A549 (cell line): Measurements from ENCODE around the gene LMAN2L. TPM values are rescaled to one million over a fixed set of nuclear protein-coding genes. Genes with fewer than 3 reads are reported as not detected.

Experiments
- ATAC-seq, 2 experiments: fragments of 200-7000 bp in 1 of 2; fragments of >200 bp in 1 of 2; cut with Nextera tagmentation in 1 of 2; cut with Tn5 transposase in 1 of 2; 3 replicates each; pipeline versions ENCODE4 v1.8.0 to v1.9.1; 2018 to 2020; ENCODE audit warnings: mild to moderate bottlenecking in 1 of 2, moderate library complexity in 1 of 2
- CTCF ChIA-PET: fragments of 300-600 bp; sonication (Branson Sonifier 250); formaldehyde crosslinking; extraction: SDS; loops from one replicate; lab custom pipeline; 2021; ENCODE audit warnings: antibody characterized with exemption, inconsistent platforms; lab: Yijun Ruan, JAX
- POLR2A ChIA-PET: fragments of 350-600 bp; formaldehyde crosslinking; extraction: SDS; loops from one replicate; lab custom pipeline; 2021; ENCODE audit warnings: antibody characterized with exemption, inconsistent platforms; lab: Yijun Ruan, JAX
- DNase-seq, 2 experiments: peaks; one replicate each; pipeline versions ENCODE4 v3.0.0 to v3.0.0-alpha.2; 2011 to 2016; ENCODE audit warnings: low read depth in 1 of 2, low spot score in 1 of 2
- FAIRE-seq: peaks from 2 replicates; lab custom pipeline; 2011; peaks lifted over from hg19 to GRCh38; lab: Jason Lieb, UNC
- H3K27ac ChIP-seq, 2 experiments: fragments of >200 bp; sonication (Bioruptor Twin); formaldehyde crosslinking; 3 replicates each; pipeline ENCODE4 v1.5.1; 2016 to 2017
- H3K4me1 ChIP-seq: fragments of >200 bp; sonication (Bioruptor Twin); formaldehyde crosslinking; 3 replicates; pipeline ENCODE4 v1.6.1; 2016
- H3K4me2 ChIP-seq: fragments of >200 bp; sonication (Bioruptor Twin); formaldehyde crosslinking; 3 replicates; pipeline ENCODE4 v1.6.1; 2016
- H3K4me3 ChIP-seq: fragments of >200 bp; sonication (Bioruptor Twin); formaldehyde crosslinking; 3 replicates; pipeline ENCODE4 v1.5.1; 2016
- H3K9me3 ChIP-seq: fragments of >200 bp; sonication (Bioruptor Twin); formaldehyde crosslinking; 3 replicates; pipeline ENCODE4 v1.6.1; 2016
- BHLHE40 ChIP-seq: IDR thresholded peaks from 2 replicates; pipeline ENCODE4 v1.6.1; 2012; ENCODE audit warnings: low read depth, low read length, inconsistent platforms
- CBX8 ChIP-seq: fragments of 200-600 bp; sonication (generic); IDR thresholded peaks from 2 replicates; pipeline ENCODE4 v1.6.1; 2016
- CHD4 ChIP-seq: fragments of 200-600 bp; sonication (generic); IDR thresholded peaks from 2 replicates; pipeline ENCODE4 v1.6.1; 2016; ENCODE audit warnings: antibody characterized with exemption, mild to moderate bottlenecking, borderline replicate concordance
- ESRRA ChIP-seq: fragments of 150-350 bp; IDR thresholded peaks from 2 replicates; pipeline ENCODE4 v1.6.1; 2014; ENCODE audit warnings: mild to moderate bottlenecking, low read length, borderline replicate concordance
- FOSB ChIP-seq: fragments of 250-450 bp; sonication (Bioruptor Pico); IDR thresholded peaks from 2 replicates; pipeline ENCODE4 v1.5.0; 2020; ENCODE audit warnings: mild to moderate bottlenecking, moderate library complexity
- FOSL2 ChIP-seq, 2 experiments: fragments of 450-650 bp in 1 of 2; fragments of >200 bp in 1 of 2; sonication (Bioruptor Twin) in 1 of 2; formaldehyde crosslinking; IDR thresholded peaks; 2 replicates each; pipeline versions ENCODE4 v1.5.0 to v1.6.1; 2016 to 2020; ENCODE audit warnings: mild to moderate bottlenecking in 1 of 2, moderate library complexity in 1 of 2
- FOXS1 ChIP-seq: fragments of 250-450 bp; sonication (Bioruptor Pico); IDR thresholded peaks from 2 replicates; pipeline ENCODE4 v1.5.0; 2020; ENCODE audit warnings: mild to moderate bottlenecking, moderate library complexity
- HOXB5 ChIP-seq: fragments of 250-450 bp; sonication (Bioruptor Pico); IDR thresholded peaks from 2 replicates; pipeline ENCODE4 v1.5.0; 2020; ENCODE audit warnings: mild to moderate bottlenecking, moderate library complexity
- KDM5A ChIP-seq: fragments of 200-600 bp; sonication (generic); IDR thresholded peaks from 2 replicates; pipeline ENCODE4 v1.6.1; 2016; ENCODE audit warnings: antibody characterized with exemption, mild to moderate bottlenecking
- MAFK ChIP-seq: fragments of 450-650 bp; IDR thresholded peaks from 2 replicates; pipeline ENCODE4 v1.6.1; 2014; ENCODE audit not compliant: partially characterized antibody
- NPAS2 ChIP-seq: fragments of 250-450 bp; sonication (Bioruptor Pico); IDR thresholded peaks from 2 replicates; pipeline ENCODE4 v1.8.0; 2022; ENCODE audit warnings: mild to moderate bottlenecking, moderate library complexity, borderline replicate concordance
- PHF8 ChIP-seq: fragments of 200-600 bp; sonication (generic); IDR thresholded peaks from 2 replicates; pipeline ENCODE4 v1.6.1; 2016; ENCODE audit warnings: low read depth, mild to moderate bottlenecking, antibody characterized with exemption, moderate library complexity, borderline replicate concordance
- RARB ChIP-seq: fragments of 250-450 bp; sonication (Bioruptor Pico); IDR thresholded peaks from 2 replicates; pipeline ENCODE4 v1.8.0; 2021; ENCODE audit warnings: mild to moderate bottlenecking, moderate library complexity
- SREBF2 ChIP-seq: fragments of 450-650 bp; IDR thresholded peaks from 2 replicates; pipeline ENCODE4 v1.6.1; 2014; ENCODE audit warnings: mild to moderate bottlenecking, moderate library complexity
- ZC3H11A ChIP-seq: fragments of 450-650 bp; IDR thresholded peaks from 2 replicates; pipeline ENCODE4 v1.6.1; 2014; ENCODE audit warnings: antibody characterized with exemption, mild to moderate bottlenecking
- ZNF302 ChIP-seq: fragments of 250-450 bp; sonication (Bioruptor Pico); IDR thresholded peaks from 2 replicates; pipeline ENCODE4 v1.9.0; 2021; ENCODE audit warnings: inconsistent platforms, mild to moderate bottlenecking, moderate library complexity
- WGBS: methylation state at CpG from one replicate; pipeline ENCODE4 v1.1.6; 2017; ENCODE audit errors: missing lambda C conversion rate; 5-methylcytosine and 5-hydroxymethylcytosine counted together
- polyA plus RNA-seq, 4 experiments: library from polyadenylated mRNA; depleted of rRNA in 3 of 4; stranded (reverse); fragments of >200 nt; fragmentation: RNase III in 1 of 4; extraction: RNeasy Plus Mini Kit Qiagen cat#74134 plus additional on column Dnase treatment in 1 of 4; gene quantifications; 2 replicates in 3 of 4; 3 replicates in 1 of 4; pipeline ENCODE4 v1.2.3, GENCODE V29; 2011 to 2017
- TF ChIP-seq, protein P1 (sequence below): fragments of 250-450 bp; sonication (Bioruptor Pico); IDR thresholded peaks from 2 replicates; pipeline ENCODE4 v1.5.0; 2020; ENCODE audit warnings: low read depth, mild to moderate bottlenecking, moderate library complexity
- TF ChIP-seq, protein P2 (sequence below): fragments of >200 bp; sonication (Bioruptor Twin); formaldehyde crosslinking; IDR thresholded peaks from 3 replicates; pipeline ENCODE4 v1.6.1; 2016
- TF ChIP-seq, protein P3 (sequence below): fragments of 150-350 bp; IDR thresholded peaks from 2 replicates; pipeline ENCODE4 v1.6.1; 2014; ENCODE audit warnings: low read depth, mild to moderate bottlenecking, low read length
- TF ChIP-seq, protein P4 (sequence below): IDR thresholded peaks from 2 replicates; pipeline ENCODE4 v1.6.1; 2012; ENCODE audit warnings: low read depth, borderline replicate concordance
- TF ChIP-seq, protein P5 (sequence below): fragments of 450-650 bp; IDR thresholded peaks from 2 replicates; pipeline ENCODE4 v1.6.1; 2014; ENCODE audit warnings: antibody characterized with exemption
- TF ChIP-seq, protein P6 (sequence below): fragments of >200 bp; sonication (Bioruptor Twin); formaldehyde crosslinking; IDR thresholded peaks from 2 replicates; pipeline ENCODE4 v1.6.1; 2016

The LMAN2L gene
- polyA plus RNA-seq, 2 of the 4 experiments (the other 2 are of a cell fraction) = 24.3 to 28.0 TPM

DNA sequence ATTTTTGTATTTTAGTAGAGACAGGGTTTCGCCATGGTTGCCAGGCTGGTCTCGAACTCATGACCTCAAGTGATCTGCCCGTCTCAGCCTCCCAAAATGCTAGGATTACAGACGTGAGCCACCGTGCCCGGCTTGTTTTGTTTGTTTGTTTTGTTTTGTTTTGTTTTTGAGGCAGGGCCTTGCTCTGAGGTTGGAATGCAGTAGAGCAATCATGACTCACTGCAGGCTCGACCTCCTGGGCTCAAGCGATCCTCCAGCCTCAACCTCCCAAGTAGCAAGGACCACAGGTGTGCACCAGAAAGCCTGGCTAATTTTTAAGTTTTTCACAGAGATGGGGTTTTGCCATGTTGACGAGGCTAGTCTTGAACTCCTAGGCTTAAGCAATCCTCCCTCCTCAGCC is 11.9 kb upstream of the LMAN2L start:
- 42% methylated on average over 9 of the region's 9 CpGs for WGBS
- TF ChIP-seq FOSL2 (IDR thresholded peaks at IDR 0.05) (no peak), FOSL2 (CRISPR knock-in tag; IDR thresholded peaks at IDR 0.05) (peak; percentile 20; the same call in 1 of the 2 replicates), CHD4 (no peak), MAFK (no peak)
- TF ChIP-seq, protein P1, sequence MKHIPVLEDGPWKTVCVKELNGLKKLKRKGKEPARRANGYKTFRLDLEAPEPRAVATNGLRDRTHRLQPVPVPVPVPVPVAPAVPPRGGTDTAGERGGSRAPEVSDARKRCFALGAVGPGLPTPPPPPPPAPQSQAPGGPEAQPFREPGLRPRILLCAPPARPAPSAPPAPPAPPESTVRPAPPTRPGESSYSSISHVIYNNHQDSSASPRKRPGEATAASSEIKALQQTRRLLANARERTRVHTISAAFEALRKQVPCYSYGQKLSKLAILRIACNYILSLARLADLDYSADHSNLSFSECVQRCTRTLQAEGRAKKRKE = no peak
- TF ChIP-seq, all 56 proteins: peak for 1
- CTCF ChIA-PET = interaction anchor here (0.9 kb wide), 1 partner anchor 11 kb away, joined by 6 read pairs; no protein-coding TSS in a partner anchor
- DNase-seq = peak in 1 of 2 experiments; percentile 43
- POLR2A ChIA-PET = no interaction called here
- no peak overlapping the region for H3K4me2 ChIP-seq
- ATAC-seq = peak in 1 of 2 experiments; percentile 47; a peak in 2 of 6 replicates
- no peak overlapping the region for H3K4me3 ChIP-seq
- no peak overlapping the region for H3K27ac ChIP-seq
- no peaks in the 10 kb centered on the region for H3K9me3 ChIP-seq
- no peak for FAIRE-seq
- peaks cover 15% of the 10 kb centered on the region; the same call in 2 of the 3 replicates for H3K4me1 ChIP-seq

DNA sequence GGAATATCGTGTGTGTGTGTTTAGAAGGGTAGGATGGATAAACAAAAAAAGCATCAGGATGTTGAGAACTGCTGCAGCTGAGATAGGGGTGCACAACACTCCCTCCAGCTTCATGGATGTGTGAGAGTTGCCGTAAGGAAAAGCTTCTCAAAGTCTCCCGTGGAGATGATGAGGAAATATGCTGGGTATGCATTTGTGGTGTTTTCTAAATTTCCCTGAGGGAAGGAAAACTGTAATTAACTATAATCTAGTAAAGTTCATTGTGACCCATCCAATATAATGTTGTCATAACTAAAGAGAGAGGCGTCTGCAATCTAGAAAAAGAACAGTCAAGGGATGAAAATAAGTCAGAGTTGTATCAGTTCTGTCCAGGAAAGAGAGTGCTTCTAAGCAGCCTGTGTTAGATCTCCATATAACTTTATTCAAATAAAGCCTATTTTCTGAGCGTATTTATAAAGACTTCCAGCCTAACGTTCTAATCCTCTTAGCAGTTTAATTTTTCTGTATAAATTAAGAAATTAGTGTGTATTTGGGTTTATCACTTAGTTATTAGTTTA is 7.3 kb upstream of the LMAN2L start:
- ChIA-PET CTCF (interaction anchor here (0.6 to 1.3 kb wide), 3 partner anchors 13 to 197 kb away, joined by 3 to 4 read pairs (median 3); no protein-coding TSS in a partner anchor), POLR2A (interaction anchor here (0.6 kb wide), 1 partner anchor 484 kb away, joined by 3 read pairs; no protein-coding TSS in a partner anchor)
- 62% methylated on average over 6 of the region's 6 CpGs for WGBS
- H3K4me3 ChIP-seq = no peak overlapping the region
- FAIRE-seq (no peak), ATAC-seq (no peak), DNase-seq (no peak)
- TF ChIP-seq, protein P2, sequence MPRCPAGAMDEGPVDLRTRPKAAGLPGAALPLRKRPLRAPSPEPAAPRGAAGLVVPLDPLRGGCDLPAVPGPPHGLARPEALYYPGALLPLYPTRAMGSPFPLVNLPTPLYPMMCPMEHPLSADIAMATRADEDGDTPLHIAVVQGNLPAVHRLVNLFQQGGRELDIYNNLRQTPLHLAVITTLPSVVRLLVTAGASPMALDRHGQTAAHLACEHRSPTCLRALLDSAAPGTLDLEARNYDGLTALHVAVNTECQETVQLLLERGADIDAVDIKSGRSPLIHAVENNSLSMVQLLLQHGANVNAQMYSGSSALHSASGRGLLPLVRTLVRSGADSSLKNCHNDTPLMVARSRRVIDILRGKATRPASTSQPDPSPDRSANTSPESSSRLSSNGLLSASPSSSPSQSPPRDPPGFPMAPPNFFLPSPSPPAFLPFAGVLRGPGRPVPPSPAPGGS = no peak
- TF ChIP-seq ESRRA (no peak), MAFK (peak; percentile 36), HOXB5 (CRISPR knock-in tag) (no peak)
- TF ChIP-seq, protein P3, sequence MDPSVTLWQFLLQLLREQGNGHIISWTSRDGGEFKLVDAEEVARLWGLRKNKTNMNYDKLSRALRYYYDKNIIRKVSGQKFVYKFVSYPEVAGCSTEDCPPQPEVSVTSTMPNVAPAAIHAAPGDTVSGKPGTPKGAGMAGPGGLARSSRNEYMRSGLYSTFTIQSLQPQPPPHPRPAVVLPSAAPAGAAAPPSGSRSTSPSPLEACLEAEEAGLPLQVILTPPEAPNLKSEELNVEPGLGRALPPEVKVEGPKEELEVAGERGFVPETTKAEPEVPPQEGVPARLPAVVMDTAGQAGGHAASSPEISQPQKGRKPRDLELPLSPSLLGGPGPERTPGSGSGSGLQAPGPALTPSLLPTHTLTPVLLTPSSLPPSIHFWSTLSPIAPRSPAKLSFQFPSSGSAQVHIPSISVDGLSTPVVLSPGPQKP = no peak
- peaks cover 15% of the 10 kb centered on the region; the same call in 2 of the 3 replicates for H3K4me1 ChIP-seq
- no peak overlapping the region for H3K4me2 ChIP-seq
- no peaks in the 10 kb centered on the region for H3K9me3 ChIP-seq
- no peak overlapping the region for H3K27ac ChIP-seq

DNA sequence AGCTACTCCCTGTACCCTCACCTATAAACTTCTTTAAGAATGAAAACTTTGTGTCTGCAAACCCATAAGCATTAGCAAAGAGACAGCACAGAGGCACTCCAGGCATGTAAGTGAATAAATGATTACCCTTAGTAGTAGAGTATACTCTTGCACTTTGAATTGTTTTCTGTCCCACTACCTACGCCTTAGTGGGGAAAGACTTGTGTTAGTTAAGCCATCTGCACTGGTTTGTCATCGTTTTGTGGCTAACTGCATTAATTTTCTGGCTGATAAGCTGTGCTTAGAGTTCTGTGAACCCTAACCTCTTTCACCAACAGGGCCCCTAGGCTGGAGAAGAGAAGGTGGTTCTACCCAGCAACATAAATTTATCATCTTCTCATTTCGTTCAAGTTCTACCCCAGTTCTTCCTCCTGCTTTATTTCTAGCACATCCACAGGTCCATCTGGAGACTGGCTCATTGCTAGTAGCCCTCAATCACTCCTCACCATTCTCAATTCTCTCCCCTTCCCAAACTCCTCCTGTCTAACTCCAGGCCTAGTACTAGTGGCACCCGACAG is 710 bp downstream of the LMAN2L start:
- H3K4me1 ChIP-seq = peaks cover 13% of the 10 kb centered on the region; the same call in 2 of the 3 replicates
- ChIA-PET POLR2A (no interaction called here), CTCF (interaction anchor here (1.4 to 2.7 kb wide), 2 partner anchors 22 to 189 kb away, joined by 7 to 10 read pairs; partner anchors contain the start of gene CNNM4)
- peak overlapping the region; percentile 92 for H3K4me2 ChIP-seq
- H3K27ac ChIP-seq = peak overlapping the region; percentile 80 to 94
- ATAC-seq (no peak), DNase-seq (no peak), FAIRE-seq (no peak)
- H3K4me3 ChIP-seq = peak overlapping the region; percentile 78
- TF ChIP-seq, protein P4, sequence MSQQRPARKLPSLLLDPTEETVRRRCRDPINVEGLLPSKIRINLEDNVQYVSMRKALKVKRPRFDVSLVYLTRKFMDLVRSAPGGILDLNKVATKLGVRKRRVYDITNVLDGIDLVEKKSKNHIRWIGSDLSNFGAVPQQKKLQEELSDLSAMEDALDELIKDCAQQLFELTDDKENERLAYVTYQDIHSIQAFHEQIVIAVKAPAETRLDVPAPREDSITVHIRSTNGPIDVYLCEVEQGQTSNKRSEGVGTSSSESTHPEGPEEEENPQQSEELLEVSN = no peak
- TF ChIP-seq MAFK (no peak), SREBF2 (no peak), ZC3H11A (no peak), FOXS1 (CRISPR knock-in tag) (no peak), CBX8 (no peak), RARB (CRISPR knock-in tag) (no peak), PHF8 (no peak), FOSB (CRISPR knock-in tag) (no peak), ZNF302 (CRISPR knock-in tag) (no peak), BHLHE40 (no peak), FOSL2 (IDR thresholded peaks at IDR 0.05) (no peak), FOSL2 (CRISPR knock-in tag; IDR thresholded peaks at IDR 0.05) (no peak), KDM5A (no peak), HOXB5 (CRISPR knock-in tag) (no peak), NPAS2 (CRISPR knock-in tag) (no peak)
- TF ChIP-seq, protein P3 = no peak
- TF ChIP-seq, protein P5, sequence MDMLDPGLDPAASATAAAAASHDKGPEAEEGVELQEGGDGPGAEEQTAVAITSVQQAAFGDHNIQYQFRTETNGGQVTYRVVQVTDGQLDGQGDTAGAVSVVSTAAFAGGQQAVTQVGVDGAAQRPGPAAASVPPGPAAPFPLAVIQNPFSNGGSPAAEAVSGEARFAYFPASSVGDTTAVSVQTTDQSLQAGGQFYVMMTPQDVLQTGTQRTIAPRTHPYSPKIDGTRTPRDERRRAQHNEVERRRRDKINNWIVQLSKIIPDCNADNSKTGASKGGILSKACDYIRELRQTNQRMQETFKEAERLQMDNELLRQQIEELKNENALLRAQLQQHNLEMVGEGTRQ = no peak
- TF ChIP-seq, protein P6, sequence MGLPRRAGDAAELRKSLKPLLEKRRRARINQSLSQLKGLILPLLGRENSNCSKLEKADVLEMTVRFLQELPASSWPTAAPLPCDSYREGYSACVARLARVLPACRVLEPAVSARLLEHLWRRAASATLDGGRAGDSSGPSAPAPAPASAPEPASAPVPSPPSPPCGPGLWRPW = no peak
- H3K9me3 ChIP-seq = no peaks in the 10 kb centered on the region
- 11% methylated on average over 4 of the region's 4 CpGs for WGBS
